ENCODE measurements around the gene MAML1.
A peak's percentile ranks its signal among the peaks of the same experiment; 100 is the strongest.

Gene MAML1

GRCh38 chr5:179794575-179794974 is 62.0 kb downstream of the MAML1 start:
- DNase-seq = no peak

- peak; percentile 20 for DNase-seq
These were observed 62.6 kb downstream of the MAML1 start for GRCh38 chr5:179795049-179795862.

- peak; percentile 72 for DNase-seq
These were observed 63.5 kb downstream of the MAML1 start for GRCh38 chr5:179795863-179796833.

- DNase-seq = no peak
These were observed 64.4 kb downstream of the MAML1 start for GRCh38 chr5:179796877-179797608.

GRCh38 chr5:179797741-179798140 is 65.1 kb downstream of the MAML1 start:
- DNase-seq = no peak

- no peak for DNase-seq
These were observed 65.6 kb downstream of the MAML1 start for GRCh38 chr5:179798144-179798770.

- DNase-seq = no peak
These were observed 66.4 kb downstream of the MAML1 start for GRCh38 chr5:179798771-179799643.

- DNase-seq = no peak
These were observed 67.0 kb downstream of the MAML1 start for GRCh38 chr5:179799644-179799973.

GRCh38 chr5:179800071-179800695 is 67.6 kb downstream of the MAML1 start:
- no peak for DNase-seq

- DNase-seq = no peak
These were observed 68.1 kb downstream of the MAML1 start for GRCh38 chr5:179800696-179801201.

GRCh38 chr5:179801304-179802206 is 68.9 kb downstream of the MAML1 start:
- DNase-seq = no peak

GRCh38 chr5:179802207-179802883 is 69.7 kb downstream of the MAML1 start:
- no peak for DNase-seq

GRCh38 chr5:179802950-179803562 is 70.4 kb downstream of the MAML1 start:
- DNase-seq = no peak

GRCh38 chr5:179803651-179804554 is 71.3 kb downstream of the MAML1 start:
- no peak for DNase-seq

- DNase-seq = no peak
These were observed 71.9 kb downstream of the MAML1 start for GRCh38 chr5:179804555-179804947.

- no peak for DNase-seq
These were observed 72.5 kb downstream of the MAML1 start for GRCh38 chr5:179805070-179805528.

- DNase-seq = no peak
These were observed 73.1 kb downstream of the MAML1 start for GRCh38 chr5:179805529-179806249.

All from NCI-H748 treated with DMSO at 0.1 percent for 48 hours (cell line).